T follicular helper cell (primary cell): ENCODE measurements around the gene ICE2.
"Not testable (repeated sequence)": the region's sequence is repeated elsewhere in the genome, so short reads cannot be mapped to it uniquely, and the experiment has no call there.

Experiments
- DNase-seq: peaks from one replicate; pipeline ENCODE4 v3.0.0-alpha.2; 2020; ENCODE audit warnings: low read depth

Gene ICE2

DNA sequence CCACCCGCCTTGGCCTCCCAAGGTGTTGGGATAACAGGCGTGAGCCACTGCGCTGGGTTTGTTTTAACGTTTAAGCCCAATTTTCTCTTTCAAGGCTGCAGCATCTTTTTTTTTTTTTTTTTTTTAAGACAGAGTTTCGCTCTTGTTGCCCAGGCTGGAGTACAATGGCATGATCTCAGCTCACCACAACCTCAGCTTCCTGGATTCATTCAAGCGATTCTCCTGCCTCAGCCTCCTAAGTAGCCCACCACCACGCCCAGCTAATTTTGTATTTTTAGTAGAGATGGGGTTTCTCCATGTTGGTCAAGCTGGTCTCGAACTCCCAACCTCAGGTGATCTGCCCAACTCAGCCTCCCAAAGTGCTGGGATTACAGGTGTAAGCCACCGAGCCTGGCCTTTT is 68.6 kb downstream of the ICE2 start:
- not testable (repeated sequence) for DNase-seq

DNA sequence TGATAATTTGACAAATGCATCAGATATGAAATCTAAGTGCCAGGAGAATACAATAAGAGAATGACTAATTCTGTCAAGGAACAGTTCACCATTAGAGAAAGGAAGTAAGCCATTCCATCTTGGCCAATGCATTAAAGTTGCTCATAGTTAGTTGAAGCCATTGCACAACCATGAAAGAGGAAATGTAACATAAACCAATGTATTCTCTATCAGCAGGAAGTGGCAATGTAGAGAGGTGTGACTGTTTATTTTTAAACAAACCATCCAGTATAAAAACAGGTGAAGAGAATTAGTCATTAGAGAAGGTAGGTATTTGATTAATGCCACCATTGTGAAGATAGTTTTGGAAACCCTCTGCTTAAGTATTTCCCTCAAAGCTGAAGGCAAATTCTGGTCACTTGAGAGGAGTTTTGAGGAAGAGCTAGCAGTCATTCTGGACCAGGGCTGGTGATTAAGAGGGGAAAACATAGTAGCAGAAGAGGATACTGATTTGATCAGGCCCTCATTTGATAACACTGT is 70.4 kb downstream of the ICE2 start:
- no peak for DNase-seq

DNA sequence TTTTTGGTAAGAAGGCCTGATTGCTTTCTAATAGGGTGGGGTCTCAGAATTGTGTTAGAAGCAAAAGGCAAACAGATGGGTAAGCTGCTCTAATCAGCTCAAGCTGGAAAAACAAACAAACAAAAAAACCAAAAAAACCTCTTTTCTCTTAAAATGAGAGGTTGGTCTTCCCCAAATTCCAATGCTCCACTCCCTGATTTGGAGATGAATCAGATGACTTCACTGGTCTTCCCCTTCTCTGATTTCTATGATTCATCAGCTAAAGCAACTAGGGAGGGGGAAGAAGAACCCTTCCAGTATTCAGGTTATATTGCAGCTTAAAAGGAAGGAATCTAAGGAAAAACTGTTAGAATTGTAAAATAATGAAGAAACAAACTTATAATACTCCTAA is 71.5 kb downstream of the ICE2 start:
- no peak for DNase-seq

DNA sequence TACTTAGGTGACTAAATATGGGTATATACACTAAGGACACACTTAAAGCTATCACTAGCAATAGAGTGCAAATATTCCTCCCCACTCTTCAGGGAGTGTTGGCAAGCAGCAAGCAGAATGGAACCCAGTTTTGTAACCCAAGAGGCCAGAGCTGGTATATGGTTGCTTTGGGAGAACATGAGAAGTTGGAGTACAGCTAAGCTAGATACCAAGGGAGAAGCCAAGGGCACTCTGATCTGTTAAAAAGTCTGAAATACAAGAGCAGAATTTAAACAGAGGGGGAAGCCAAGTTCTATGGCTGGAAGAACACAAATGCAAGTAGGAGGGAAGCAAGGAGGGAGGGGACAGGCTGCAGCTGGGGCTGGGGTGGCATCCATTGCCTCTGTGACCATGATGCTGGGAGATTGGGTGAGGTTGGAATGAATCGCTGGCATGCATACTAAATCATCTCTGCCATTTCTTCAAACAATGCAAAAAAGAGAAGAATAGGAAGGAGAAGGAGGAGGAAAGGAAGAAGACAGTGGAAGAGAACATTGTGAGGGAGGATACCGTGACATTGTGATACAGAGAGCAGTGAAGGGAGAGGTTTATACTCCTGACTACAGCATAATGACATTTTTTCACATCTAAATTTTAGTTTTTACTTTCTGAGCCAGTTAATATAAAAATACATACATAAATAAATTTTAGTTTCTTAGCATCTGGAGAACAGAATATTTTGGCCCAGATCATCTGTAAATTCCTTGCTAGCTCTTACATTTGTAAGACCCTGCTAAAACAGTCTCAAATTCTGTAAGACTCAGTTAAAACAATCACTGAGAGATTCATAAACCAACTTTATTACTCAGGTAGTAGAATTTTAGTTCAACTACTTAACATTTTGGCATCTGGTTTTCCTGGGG is 72.2 kb downstream of the ICE2 start:
- DNase-seq = no peak

DNA sequence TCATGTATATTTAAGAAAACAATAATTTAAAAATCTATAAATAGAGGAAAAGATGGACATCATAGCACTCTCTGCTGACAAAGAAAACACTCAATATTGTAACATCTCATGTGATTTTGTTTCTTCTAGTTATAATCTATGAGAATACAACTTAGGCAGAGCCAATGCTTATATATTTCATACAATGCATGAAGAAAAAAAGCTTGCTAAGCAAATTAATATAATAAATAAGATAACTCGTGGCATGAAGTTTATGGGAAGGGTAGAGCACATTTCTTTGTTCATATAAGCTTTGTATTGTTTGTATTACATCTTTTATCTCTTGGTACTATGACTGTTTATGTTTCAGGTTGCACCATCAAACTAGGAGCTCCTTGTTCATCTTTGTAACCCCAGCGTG is 73.5 kb downstream of the ICE2 start:
- no peak for DNase-seq

DNA sequence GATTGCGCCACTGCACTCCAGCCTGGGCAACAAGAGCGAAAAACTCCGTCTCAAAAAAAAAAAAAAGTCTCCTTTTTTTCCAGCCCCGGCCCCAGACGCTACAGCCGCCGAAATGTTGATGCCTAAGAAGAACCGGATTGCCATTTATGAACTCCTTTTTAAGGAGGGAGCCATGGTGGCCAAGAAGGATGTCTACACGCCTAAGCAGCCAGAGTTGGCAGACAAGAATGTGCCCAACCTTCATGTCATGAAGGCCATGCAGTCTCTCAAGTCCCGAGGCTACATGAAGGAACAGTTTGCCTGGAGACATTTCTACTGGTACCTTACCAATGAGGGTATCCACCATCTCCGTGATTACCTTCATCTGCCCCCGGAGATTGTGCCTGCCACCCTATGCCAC is 74.6 kb downstream of the ICE2 start:
- DNase-seq = not testable (repeated sequence)

DNA sequence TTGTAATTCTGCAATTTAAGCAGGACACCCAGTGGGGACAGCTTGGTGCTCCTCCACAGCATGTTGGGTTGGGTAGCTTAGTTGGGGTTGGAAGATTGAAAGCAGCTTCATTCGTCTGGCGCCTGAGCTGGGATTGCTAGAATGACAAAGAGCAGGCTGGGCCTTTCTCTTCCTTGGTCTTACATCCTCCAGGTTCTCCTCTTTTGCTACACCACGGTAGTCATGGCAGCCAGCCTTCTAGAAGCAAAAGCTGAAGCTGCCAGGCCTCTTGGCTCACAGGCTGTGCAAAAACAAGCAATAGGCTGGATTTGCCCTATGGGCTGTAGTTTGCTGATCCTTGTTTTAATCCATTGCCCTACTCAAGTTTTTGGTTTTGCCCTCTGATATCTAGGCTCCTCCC is 78.0 kb downstream of the ICE2 start:
- DNase-seq = no peak

DNA sequence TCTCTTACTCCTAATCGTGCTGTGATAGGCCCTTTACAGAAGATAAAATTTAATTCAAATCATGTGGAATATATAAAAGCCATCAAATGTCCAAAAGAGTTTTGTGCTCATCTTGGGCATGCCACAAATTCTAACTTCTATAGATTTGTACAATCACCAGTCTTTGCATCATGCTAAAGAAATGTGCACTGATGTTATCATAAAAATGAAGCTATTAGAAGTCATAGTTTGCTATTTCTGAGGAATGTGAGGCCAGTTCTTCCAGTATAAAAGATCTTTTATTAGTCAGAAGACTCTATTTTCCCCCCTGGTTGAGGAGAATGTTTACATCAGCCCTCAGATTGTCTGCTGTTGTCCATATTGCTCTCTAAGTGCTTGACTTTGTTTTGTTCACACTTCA is 79.0 kb downstream of the ICE2 start:
- no peak for DNase-seq

DNA sequence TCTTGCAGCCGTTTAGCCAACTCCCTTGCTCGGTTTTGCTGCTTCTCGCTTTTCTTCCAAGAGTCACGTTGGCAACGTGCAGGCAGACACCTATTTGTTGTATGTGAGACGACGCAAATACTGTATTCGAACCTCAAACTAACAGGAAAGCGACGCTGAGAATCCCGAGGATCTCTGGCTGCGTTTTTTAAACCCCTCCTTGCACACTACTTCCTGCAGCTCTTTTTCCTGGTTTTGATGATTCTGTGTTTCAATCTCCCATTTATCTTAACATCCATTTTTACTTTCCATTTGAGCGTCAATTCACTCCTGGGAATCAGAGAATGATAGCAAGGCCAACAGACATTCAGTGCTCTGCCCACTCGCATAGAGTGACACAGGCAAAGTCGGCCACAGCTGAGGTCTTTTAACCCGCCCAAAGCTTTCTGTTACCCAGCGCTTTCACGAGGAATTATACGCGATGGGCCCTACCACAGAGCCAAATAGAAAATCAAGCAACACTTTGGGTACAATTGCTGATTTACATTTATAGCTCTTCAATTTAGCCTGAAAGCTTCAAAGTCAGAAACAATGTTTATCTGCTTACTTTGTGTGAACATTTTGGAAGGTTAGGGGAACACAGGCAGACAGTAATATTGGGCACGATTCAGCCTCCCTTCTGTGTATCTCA is 79.6 kb downstream of the ICE2 start:
- DNase-seq = no peak

DNA sequence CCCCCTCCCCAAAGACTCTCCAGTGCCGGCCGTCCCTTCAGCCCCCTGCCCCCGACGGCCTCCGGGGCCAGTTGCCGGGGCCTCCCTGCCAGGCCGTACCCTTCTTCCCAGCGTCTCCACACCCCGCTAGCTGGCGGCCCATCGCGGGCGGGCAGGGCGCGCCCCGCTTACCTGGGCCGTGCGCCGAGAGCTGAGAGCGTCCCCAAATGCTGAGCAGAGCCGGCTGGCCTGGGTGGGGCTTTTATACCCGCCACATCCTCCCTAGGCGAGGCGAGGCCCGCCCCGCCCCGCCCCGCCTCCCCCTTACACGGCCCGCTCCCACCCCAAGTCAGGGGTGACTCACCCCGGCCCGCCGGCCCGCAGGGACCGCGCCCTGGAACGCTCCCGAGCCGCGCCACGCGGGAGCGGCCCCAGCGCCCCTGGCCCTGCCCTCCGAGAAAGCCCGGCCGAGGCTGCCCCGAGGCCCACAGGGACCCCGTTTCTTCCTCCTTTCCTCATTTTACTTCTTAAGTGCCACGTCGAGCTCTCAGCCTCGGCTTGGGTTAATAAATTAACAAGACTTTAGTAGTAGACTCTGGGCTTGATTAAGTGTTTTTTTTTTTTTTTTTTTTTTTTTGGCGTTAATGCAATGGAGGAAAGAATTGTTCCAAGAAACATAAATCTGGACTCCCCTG is 81.0 kb downstream of the ICE2 start, which contains the start of gene ANXA2:
TSS of gene ANXA2 (minus strand) at position 215 of the 674 bp plus-strand sequence. CDS start 11,911 bp downstream, outside the sequence.
- peak; percentile 80 for DNase-seq

DNA sequence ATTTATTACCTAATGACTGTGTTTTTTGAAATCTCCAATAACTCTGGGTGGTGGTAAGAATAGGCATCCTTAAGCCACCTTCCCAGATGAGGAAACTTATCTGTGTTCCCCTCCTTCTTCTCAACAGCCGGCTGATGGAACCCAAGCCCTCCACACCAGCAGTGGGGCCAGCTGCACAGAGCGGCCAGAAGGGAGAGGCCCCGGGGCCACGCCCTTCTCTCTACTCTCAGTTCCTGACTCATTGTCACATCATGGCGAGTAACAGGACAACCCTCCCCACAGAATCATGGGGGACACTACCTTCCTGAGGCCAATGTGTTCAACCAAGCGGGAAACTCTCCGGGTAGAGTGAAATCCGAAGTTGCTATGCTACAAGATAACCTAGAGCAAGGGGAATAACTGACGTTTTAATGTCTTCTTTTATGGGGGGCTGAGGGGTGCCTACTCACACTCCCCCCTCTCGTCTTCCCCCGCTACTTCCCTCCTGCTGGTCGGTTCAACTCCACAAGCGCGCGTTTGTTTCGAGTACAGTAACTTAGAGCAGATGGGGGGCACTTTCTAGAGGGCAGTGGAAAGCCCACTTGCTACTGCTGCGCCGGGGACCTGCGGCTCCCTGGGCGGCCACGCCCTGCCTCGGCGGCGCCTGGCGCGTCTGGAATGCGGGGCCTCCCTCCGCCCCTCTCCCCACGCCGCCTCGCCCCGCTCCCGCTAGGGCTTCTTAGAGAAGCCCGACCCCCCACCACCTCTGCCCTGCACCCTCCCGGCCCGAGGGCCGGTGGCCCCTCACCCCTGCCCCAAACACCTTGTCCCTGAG is 81.8 kb downstream of the ICE2 start:
- peak; percentile 11 for DNase-seq

DNA sequence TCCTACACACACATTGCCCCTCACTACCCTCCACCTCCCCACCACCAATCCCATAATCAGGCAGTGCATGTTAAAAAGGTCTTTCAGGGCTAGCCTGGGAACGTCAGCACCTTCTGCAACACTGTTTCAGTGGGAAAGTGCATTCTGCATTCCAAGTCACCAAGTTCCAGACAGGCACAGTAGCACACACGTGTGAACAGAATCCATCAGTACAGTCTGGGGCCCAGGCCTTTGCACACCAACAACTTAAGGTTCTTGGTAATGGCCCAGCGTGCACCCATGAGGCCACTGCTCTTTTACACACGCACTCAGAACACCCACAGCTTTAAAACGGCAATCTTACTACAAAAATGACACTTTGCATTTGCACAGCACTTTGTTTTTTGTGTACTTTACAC is 82.4 kb downstream of the ICE2 start:
- DNase-seq = no peak

DNA sequence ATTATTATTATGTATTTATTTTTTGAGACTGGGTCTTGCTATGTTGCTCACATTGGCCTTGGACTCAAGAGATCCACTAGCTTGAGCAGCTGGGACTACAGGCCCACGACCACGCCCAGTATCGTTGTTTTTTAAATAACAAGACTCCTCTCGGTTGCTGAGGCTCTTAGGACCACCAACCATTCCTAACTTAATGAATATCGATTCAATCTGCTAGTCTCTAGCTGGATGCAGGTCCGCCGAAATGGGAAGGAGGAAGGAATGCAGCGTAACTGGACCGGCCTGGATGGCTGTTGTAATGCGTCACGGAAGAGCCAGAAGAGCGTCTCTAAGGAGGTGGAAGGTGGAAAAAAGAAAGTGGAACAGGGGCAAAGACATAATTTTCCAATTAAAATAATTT is 82.8 kb downstream of the ICE2 start:
- no peak for DNase-seq

DNA sequence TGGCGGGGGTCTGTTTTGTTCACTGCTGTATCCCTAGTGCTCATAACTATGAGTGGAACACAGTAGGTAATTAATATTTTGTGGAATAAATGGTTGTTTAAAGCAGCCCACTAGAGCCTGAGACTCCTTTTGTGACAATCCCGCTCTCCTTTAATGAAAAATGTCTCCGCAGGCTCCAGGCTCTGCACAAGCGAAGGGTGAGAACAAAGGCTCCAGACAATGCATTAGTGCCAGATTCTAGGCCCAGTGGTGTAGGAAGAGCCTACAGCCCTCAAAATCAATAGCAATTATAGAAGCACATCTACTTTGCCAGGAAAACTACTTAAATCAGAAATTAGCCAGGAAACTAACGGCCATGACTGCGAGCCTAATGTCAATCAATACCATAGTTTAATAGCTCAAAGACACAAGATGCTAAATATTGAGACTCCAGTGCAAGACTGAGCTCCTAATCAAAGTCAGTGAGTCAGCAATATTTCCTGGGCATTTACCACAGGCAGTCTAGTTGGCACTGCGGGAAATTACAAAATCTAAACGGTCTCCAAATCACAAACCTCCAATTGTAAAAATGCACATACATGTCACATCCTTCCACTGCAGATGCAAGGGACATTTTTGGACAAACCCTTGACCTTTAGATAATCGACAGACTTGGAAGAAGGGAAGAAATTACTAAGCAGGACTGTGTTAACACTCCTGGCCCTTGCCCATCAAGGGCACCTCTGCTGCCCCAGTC is 83.5 kb downstream of the ICE2 start:
- DNase-seq = no peak

DNA sequence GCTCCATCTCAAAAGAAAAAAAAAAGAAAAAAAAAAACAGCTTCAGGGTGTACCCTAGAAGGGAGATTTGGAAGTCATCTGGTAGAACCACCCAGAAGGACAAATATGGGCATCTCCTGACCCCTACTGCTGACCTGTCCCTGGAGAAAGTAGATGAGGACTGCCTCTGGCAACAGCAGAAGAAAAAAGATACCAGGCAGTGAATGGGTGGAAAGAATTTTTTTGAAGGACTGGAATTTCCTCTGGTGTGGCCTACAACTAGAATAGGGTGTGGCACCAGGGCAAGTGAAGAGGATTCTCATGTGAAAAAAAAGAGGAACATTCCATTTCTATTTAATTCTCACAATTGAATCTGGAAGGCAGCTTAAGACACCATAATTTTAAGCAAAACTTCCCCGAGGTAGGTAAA is 84.2 kb downstream of the ICE2 start:
- no peak for DNase-seq

DNA sequence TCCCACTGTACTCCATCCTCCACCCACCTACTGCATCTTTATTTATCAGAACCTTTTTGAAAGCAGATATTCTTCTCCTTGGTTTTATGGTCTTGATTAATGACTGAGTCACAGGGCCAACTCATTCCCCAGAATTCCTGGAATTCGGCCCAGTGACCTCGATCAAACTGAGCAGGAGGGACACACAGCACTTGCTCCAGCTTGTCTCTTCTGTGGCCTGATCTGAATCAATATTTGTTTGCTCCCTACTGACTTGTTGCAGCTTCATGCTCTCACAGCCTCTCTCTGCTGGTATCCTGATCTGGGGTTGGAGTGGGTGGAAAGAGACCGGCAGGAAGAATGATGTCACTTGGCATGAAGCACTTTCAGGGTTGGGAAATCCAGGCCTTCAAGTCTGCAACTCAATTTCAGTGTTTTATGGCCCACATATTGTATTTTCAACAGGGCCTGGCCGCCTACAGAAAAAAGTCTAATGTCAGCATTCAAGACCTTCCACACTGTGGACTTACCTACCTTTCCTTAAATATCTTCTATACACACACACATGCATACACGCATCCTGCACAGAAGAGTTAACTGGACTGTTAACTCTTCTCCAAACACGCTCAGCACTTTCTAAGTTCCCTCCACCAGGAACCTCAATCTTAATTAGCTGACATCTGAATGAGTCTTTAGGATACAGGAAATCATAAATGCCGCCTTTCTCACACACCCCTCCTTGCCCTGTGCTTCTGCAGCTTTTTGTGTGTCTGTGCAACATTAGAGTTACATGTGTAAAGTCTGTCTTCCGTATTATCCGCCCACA is 85.8 kb downstream of the ICE2 start:
- no peak for DNase-seq

DNA sequence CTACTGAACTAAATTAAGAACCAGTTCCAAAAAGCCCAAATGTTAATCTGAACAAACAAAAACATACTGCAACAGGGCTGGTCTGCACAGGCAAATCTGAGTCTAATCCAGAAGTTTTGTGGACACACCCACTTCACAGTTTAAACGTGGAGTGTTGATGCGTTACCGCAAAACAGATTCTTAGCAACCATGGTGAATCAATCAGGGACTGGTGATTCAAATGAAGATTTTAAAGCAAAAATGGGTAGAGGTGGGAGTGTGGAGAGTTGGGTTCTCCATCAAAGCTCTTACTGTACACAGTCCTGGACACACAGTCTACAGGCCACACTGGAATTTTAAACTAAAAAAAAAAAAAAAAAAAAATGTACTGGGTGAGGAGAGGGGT is 86.3 kb downstream of the ICE2 start:
- DNase-seq = peak; percentile 2

DNA sequence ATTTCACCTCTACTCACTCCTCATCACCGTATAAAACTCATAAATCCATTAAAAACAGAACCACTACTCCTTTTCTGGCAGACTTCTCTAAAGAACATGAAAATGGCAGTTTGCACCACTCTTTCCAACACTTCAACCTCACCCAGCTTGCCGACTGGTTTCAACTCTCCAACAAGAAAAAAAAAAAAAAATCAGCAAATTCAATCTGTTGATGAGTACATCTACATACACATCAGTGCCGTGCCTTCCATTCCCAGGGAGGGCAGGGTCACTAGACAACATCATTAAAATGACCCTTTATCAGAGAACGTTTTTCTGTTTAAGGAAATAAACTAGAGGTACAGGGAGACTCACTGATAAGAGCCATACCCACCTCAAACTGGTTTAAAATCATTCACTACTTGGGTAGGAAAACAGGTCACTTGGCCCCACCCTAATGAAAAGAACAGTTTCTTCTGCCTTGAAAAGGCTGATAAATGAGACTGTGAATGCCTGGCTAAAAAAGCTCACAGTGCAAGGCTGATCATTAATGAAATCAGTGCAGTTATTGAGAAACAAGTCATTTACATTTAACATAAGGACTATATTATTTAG is 87.1 kb downstream of the ICE2 start:
- DNase-seq = no peak

DNA sequence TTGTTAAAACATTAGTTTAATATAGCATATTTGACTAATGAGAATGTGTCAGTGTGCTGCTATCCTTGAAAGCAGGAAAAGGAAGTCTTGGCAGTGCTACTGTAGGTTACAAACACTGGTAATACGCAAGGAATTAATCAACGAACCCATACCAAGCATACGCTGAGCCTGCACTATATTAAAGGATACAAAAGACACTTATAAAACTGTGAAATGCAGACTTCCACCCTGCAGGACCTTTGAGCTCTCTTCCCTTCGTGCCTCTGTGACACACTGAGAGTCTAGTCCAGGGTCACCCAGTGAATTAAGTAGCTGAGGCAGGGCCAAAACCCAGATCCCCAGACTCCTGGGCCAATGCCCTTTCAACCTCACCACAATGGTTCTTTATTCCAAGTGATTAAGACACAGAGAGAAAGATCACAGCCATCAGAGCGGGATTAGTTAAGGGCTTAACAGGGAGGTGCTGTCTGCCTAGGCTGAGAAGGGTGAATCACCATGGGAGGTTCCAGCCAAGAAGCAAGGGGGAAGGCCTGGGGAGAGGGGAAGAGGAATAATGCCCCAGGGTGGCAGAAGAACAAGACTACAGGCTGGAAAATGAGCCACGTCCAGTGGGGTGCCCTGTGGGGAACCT is 88.0 kb downstream of the ICE2 start:
- DNase-seq = no peak
